GM10266 (cell line): Measurements from ENCODE around the gene RAD51D.

ENCODE experiments used
- DNase-seq: peaks from one replicate; pipeline ENCODE4 v3.0.0; 2012; ENCODE audit errors: extremely low spot score
- TF ChIP-seq, protein P1 (sequence below): IDR thresholded peaks from 2 replicates; pipeline ENCODE4 v1.5.1; 2012; ENCODE audit warnings: mild to moderate bottlenecking, low read depth; ENCODE audit not compliant: control insufficient read depth, insufficient read depth; ENCODE audit errors: missing control alignments

Gene RAD51D

GRCh38 chr17:35138218-35138617, 18.6 kb upstream of the RAD51D start:
- TF ChIP-seq, protein P1, sequence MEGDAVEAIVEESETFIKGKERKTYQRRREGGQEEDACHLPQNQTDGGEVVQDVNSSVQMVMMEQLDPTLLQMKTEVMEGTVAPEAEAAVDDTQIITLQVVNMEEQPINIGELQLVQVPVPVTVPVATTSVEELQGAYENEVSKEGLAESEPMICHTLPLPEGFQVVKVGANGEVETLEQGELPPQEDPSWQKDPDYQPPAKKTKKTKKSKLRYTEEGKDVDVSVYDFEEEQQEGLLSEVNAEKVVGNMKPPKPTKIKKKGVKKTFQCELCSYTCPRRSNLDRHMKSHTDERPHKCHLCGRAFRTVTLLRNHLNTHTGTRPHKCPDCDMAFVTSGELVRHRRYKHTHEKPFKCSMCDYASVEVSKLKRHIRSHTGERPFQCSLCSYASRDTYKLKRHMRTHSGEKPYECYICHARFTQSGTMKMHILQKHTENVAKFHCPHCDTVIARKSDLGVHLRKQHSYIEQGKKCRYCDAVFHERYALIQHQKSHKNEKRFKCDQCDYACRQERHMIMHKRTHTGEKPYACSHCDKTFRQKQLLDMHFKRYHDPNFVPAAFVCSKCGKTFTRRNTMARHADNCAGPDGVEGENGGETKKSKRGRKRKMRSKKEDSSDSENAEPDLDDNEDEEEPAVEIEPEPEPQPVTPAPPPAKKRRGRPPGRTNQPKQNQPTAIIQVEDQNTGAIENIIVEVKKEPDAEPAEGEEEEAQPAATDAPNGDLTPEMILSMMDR: no peak
- DNase-seq: no peak

DNA sequence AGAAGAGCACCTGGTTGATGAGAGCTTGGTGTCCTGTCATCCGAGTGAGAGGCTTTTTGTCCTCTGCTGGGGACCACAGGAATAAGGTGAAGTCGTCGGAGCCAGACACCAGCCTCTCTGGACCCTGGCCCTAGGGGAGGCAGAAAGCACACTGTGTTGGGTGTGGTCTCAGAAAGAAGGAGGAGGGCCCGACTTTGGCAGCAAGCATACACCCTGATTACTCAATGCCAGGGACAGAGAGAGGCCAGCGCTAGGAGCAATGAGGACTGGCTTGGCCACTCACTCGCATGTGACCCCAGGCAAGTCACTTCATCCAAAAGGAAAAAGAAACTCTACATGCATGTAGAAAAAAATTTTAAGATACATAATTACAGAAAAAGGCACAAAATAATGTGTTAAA, 15.7 kb upstream of the RAD51D start:
- no peak for DNase-seq
- TF ChIP-seq, protein P1: no peak

GRCh38 chr17:35132816-35133550, 13.3 kb upstream of the RAD51D start:
- DNase-seq: no peak

DNA sequence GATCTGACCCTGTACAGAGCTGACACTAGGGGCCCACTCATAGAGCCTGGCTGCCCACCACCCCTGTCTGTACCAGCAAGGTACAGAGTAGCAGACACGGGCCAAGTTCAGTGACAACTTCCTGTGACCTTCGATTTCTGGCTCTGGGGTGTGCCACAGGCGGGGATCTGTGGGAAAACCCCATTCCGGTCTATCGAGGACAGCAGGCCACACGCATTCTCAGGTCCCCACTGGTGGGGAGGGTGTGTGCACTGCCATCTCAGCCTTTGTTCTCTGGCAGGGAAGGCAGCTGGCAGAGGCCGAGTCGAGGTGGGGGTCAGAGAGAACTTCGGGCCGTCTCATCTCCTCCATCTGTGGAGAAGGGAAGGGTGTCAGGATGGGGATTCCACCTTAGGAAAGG, 12.4 kb upstream of the RAD51D start:
- no peak for DNase-seq
- TF ChIP-seq, protein P1: no peak

More at GRCh38 chr17:35132816-35133550, 13.3 kb upstream of the RAD51D start:
- TF ChIP-seq, protein P1: no peak

DNA sequence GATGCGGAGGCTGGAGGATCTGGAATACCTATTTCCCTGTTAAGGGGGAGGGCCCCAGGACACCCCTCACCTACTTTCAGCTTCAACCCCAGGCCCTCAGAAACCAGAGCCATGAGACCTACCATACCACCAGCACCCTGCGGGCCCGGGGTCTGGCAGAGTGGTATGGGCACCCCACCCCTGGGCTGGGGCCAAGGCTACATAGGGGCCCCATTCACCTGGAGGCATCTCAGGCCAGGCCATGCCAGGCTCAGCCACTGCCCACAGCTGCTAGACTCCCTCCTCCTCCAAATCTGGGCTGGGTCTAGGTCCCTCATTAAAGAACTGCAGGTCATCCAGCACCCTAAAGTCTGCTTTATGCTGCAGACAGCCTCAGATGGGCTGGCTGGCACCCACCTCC, 10.7 kb upstream of the RAD51D start:
- TF ChIP-seq, protein P1: no peak
- DNase-seq: no peak

- DNase-seq: no peak
- TF ChIP-seq, protein P1: no peak
Observed at GRCh38 chr17:35129973-35130351, 10.3 kb upstream of the RAD51D start.

DNA sequence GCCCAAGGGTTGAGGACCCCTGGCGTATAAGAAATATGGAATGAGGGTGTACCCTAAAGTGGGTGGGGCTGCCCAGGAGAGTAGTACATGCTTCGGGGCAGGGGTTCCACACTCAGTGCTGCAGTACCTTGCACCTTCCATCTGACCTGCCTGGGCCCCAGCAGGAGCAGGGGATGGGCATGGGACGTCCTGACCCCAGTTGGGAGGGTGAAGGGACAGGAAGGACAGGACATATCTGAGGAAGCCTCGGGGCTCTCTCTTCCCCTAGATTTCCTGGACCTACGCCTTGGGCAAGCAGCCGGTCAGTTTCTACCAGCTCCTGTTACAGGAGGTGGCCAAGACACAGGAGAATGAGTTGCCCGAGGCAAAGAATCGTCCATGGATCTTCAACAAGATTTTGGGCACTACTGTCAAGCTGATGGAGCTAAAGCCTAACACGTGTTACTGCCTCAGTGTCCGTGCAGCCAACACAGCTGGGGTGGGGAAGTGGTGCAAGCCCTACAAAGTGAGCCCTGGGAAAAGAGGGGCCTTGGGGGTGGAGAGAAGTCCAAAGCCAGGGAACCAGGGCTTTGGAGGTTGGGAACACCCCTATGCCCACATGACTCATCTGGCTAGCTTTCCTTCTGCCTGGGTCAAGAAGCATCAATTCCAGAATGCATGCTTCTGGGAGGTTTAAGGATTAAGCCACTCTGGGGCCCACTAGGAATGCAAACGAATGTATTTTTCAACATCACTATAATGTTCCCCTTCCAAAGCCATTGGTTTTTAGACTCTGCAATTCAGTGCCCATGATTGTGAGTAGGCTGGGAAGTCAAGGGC, 9.7 kb upstream of the RAD51D start:
- DNase-seq: no peak
- TF ChIP-seq, protein P1: no peak
